Eye (tissue), 1 donor: Measurements from ENCODE around the gene ANG.
A peak's percentile ranks its signal among the peaks of the same experiment; 100 is the strongest.
"Not testable (repeated sequence)": the region's sequence is repeated elsewhere in the genome, so short reads cannot be mapped to it uniquely, and the experiment has no call there.

Experiments used
- DNase-seq: peaks from one replicate; pipeline ENCODE4 v3.0.0-alpha.2; 2015

Gene ANG

GRCh38 chr14:20700965-20701364 lies 12.4 kb downstream of the ANG start:
- not testable (repeated sequence) for DNase-seq

GRCh38 chr14:20706657-20707355 lies 18.2 kb downstream of the ANG start:
- DNase-seq: no peak

DNA sequence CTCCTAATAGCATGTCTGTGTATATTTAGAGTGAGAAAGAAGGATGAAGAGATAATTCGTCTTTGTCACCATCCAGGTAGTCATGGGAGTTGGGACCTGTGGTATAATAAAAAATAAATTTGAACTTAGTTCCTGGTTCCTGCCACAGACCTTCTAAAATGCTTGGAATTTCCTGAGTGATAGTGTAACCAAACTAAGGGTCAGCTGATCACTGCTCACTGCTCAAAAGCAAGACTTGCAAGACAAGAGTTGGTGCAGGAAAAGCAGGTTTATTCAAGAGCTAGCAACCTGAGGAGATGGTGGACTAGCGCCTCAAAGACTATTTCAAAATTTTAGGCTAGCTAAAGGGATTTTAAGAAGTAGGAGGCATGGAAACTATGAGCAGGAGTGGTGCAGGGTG lies 19.1 kb downstream of the ANG start:
- no peak for DNase-seq

DNA sequence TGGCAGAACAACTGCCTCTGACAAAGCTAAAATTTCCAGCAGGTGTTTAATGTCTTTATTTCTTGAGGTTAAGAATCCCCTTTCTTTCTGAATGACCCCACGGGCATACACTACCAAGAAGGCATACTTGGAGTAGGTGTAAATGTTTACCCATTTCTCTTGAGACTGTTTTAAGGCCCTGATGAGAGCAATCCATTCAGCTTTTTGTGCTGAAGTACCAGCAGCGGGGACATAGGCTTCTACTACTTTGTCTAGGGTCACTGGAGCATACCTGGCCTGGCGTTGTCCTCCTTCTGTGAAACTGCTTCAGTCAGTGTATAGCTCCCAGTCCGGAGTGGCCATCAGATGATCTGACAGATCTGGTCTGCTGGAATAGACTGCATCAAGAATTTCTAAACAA lies 22.7 kb downstream of the ANG start:
- no peak for DNase-seq

DNA sequence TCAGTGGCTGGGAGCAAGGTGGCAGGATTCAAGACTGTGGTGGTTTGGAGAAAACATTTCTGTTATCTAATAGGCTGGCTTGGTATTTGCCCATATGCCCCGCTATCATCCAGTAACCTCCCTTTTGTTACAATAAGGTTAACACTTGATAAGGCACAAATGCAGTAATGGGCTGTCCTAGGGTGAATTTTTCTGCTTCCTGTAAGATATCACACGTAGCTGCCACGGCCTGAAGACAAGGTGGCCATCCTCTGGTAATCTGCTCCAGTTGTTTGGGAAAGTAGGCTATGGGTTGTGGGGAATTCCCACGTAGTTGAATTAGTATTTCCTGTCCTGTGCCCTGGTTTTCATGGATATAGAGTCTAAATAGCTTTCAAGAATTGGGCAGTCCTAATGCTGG lies 23.1 kb downstream of the ANG start:
- DNase-seq: no peak

- no peak for DNase-seq
Observed at GRCh38 chr14:20712904-20713303, 24.3 kb downstream of the ANG start.

- DNase-seq: no peak
Observed at GRCh38 chr14:20714593-20715250, 26.2 kb downstream of the ANG start.

GRCh38 chr14:20719777-20720176 lies 31.2 kb downstream of the ANG start:
- peak; percentile 19 for DNase-seq

DNA sequence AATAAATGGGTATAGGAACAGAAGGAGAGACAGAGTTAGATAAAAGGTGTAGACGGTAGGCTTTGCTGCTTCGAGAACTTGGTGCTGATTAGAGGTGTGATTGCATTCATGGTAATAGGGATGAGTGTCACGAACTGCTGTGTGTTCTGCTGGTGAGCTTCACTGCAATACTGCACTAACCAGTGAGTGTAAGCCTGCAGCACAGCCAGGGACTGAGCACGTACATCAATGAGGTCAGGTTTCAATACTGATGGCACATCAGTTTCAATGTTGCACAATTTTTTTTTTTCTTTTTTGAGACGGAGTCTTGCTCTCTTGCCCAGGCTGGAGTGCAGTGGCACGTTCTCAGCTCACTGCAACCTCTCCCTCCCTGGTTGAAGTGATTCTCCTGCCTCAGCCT lies 32.2 kb downstream of the ANG start:
- DNase-seq: no peak

- DNase-seq: no peak
Observed at GRCh38 chr14:20722016-20722415, 33.5 kb downstream of the ANG start.

DNA sequence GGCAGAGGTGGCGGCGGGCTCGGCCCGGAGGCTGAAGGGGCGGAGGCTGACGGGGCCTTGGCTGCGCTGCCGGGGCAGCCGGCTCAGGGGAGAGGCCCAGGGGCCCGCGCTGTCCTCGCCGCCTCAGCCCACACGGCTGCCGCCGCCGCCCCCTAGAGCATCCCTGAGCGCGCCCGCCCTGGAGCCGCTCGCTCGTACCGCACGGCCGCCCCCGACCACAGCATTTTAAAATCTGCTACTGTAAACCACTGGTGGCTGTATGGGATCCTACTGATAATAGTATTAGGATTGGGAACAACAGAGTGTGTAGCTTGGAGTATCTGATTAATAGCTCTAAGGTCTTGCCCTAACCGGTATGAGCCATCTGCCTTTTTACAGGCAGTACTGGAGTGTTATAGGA lies 34.9 kb downstream of the ANG start:
- peak; percentile 35 for DNase-seq

DNA sequence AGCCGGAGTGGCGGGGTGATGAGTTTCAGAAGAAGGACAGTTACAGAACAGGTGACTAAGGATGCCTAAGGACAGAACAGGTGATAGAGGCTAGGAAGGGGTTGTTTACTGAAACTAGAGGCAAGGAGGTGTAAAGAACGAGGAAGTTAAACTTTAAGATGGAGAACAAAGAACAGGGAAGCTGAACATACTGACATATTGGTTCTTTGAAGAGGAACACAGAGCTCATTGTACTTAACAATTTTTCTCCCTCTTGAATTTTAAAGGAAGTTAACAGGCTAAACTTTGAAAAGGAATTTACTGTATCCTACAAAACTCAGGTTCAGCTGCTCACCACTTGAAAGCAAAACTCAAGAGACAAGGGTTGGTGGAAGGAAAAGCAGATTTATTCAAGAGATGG lies 37.6 kb downstream of the ANG start:
- not testable (repeated sequence) for DNase-seq

- DNase-seq: no peak
Observed at GRCh38 chr14:20726531-20726930, 38.0 kb downstream of the ANG start.

GRCh38 chr14:20730891-20731290 lies 42.3 kb downstream of the ANG start:
- DNase-seq: no peak

DNA sequence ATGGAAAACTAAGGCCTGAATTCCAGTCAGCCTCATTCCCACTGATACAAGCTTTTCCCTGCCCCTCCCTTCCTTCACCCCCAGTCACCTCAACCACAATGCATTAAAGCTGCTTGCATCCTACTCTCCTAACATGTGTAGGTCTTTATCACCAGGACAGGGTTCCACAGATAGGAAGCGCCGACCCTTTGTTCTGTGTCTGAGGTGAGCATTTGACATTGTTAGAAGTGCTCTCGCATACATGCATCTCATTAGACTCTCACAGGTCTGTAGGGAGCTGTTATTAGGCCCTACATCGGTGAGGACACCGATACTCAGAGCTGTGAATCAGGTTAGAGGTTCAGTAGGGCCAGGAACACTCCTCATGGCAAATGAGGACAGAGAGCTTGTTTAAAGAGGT lies 43.9 kb downstream of the ANG start:
- peak; percentile 33 for DNase-seq

DNA sequence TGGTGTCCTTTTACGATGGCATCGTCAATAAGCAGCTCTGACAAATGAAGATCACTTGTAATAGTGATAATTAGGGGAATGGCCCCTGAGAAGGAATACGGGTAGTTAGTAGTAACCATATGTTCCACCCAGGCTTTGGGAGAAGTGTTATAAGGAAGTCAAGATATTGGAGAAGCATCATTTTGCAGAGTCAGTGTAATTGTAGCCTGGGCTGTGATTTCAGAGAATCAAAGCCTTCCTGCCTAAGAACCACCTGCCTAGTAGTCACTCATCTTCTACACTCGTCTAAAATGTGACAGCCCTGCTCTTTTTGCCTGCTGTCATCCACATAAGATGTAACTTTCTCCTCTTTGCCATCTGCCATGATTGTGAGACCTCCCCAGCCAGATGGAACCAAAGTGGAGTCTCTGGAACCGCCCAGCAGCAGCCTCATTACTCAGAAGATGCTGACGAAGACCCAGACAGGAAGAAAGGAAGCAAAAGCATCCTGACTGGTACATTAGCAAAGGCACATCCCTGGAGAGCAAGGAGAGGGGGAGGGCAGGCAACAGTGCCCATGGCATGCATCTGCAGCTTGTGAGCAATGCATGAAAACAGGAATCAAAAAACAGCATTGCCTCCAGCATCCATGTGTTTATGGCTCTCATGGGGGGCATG lies 44.5 kb downstream of the ANG start:
- peak; percentile 80 for DNase-seq

DNA sequence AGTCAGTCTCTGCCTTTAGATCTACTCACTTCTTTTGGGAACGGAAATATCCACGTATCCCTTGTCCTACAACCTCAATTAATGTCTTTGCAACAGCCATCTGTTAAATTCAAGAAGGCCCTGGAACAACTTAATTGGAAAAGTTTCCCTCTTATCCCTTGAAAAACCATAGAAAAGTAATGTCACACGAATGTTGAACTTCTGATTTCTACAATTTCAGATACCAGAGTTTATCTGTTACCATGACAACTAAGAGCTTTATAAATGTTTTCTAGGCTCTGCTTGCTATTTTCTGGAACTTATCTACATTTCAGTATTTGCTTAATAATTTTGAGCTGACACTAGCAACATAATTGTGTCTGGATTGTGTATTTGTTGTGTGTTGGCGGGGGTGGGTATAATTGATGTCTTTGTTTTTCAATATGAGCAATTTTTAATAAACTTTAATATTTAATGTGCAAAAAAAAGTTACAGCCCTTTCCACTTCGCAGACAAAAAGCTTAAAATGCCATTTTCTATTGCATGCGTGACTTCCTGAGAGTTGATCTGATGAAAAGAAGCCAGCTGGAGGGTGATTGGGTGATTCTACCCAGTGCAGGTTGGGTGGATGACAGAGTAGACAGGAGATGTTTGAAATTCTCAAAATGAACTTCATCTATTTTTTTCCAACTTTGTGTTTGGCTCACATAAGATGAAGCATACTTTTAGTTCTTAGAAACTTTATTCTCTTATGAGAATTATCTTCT lies 45.3 kb downstream of the ANG start:
- peak; percentile 61 for DNase-seq

- DNase-seq: peak; percentile 5
Observed at GRCh38 chr14:20734430-20734806, 45.9 kb downstream of the ANG start.

- DNase-seq: not testable (repeated sequence)
Observed at GRCh38 chr14:20738292-20738691, 49.7 kb downstream of the ANG start.

DNA sequence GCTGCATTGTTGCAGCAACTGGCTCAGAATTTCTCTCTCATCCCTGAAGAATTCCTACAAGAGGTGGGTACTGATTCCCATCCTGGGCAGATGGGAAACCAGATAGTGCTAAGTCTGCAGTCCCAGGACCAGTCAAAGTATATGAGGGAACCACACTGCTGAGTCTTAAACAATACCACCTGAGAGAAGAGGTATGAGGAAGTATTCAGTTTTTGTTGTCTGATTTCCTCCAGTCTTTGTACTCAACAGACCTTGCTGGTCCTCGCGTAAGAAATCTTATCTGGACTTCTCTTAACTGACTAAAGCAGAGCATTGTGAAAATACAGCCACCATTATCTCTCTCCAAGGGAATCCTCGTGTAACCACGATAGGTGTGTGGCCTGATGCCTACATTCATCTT lies 53.6 kb downstream of the ANG start:
- no peak for DNase-seq

- no peak for DNase-seq
Observed at GRCh38 chr14:20743556-20743955, 55.0 kb downstream of the ANG start.
